ENCODE data around the gene GPATCH4. TPM values are rescaled to one million over a fixed set of nuclear protein-coding genes. Genes with fewer than 3 reads are reported as not detected.

GPATCH4 gene
- total and polyA plus RNA-seq, 10 of the 15 experiments (the other 5 are each of a cell fraction or from before 2014, with no cell fraction given) = 35.5 to 111 (median 73.9) TPM

DNA sequence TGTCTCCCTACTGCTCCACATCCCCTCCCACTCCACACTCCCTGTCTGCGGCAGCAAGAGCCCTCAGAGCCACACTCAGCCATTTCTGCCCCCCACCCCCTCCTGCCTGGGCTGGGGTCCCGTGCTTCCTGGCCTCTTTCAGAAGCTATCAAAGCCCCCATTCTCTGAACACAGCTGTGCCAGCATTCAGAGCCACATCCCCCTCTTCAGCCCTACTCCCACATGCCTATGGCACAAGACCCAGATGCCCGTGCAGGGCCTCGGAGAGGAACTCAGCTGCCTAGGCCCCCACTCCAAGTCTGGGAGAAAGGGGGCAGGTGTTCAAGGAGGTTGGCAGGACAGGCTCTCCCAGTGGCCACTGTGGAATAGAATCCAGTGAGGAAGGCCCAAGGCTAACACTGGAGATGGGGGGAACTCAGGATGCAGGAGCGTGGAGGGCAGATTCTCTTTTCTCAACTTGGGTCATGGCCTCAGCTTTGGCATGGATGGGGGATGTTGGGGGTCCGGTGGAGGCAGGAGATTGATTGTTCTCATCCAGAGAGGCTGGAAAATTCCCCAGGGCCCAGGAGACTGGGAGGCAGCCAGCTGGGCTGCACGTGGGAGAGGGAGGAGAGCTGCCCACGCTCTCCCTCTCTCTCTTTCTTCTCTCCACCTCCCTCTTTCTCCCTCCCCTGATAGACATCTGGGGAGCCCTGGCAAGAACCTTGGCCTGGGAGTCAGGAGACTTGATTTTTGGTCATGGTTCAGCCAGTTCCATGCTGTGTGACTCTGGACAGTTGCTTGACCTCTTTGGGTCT is 37.1 kb upstream of the GPATCH4 start:
- H3K9me3 ChIP-seq (replicated peaks; ENCODE audit: control insufficient read depth, insufficient read depth, low read length) = no peaks in the 10 kb centered on the region
- FAIRE-seq (no peak), ATAC-seq (no peak), DNase-seq (ENCODE audit: low read depth, low spot score) (no peak)
- CTCF ChIA-PET = interaction anchor here (0.6 to 1.2 kb wide), 3 partner anchors 11 to 46 kb away, joined by 3 to 4 read pairs (median 3); partner anchors contain the start of gene NAXE
- peaks cover under 1 to 2% of the 10 kb centered on the region in 2 experiments for H3K27me3 ChIP-seq (replicated peaks in 1 of 2; ENCODE audit: control insufficient read depth in 2 of 2, insufficient read depth in 2 of 2, low read length in 1 of 2)
- in situ Hi-C loops (cut with MboI) (no loop called here), intact Hi-C loops (cut with micrococcal nuclease; ENCODE audit: unreplicated experiment) (no loop called here)
- WGBS (ENCODE audit: insufficient coverage, insufficient replicate concordance, low lambda C conversion rate, missing lambda C conversion rate) = 34% methylated on average over 7 of the region's 8 CpGs
- H3K4me2 ChIP-seq (ENCODE audit: control insufficient read depth, insufficient read depth) = no peak overlapping the region
- RAD21 ChIA-PET (ENCODE audit: unreplicated experiment) = no interaction called here
- H3K27ac ChIP-seq (ENCODE audit: control insufficient read depth, insufficient read depth) = no peak overlapping the region
- H4K20me1 ChIP-seq (ENCODE audit: control insufficient read depth, insufficient read depth) = no peaks in the 10 kb centered on the region
- H2AFZ ChIP-seq (ENCODE audit: control insufficient read depth, low read depth, low read length) = no peak overlapping the region
- BruUV-seq (replicated peaks) = no TSS peak
- TF ChIP-seq, protein P1, sequence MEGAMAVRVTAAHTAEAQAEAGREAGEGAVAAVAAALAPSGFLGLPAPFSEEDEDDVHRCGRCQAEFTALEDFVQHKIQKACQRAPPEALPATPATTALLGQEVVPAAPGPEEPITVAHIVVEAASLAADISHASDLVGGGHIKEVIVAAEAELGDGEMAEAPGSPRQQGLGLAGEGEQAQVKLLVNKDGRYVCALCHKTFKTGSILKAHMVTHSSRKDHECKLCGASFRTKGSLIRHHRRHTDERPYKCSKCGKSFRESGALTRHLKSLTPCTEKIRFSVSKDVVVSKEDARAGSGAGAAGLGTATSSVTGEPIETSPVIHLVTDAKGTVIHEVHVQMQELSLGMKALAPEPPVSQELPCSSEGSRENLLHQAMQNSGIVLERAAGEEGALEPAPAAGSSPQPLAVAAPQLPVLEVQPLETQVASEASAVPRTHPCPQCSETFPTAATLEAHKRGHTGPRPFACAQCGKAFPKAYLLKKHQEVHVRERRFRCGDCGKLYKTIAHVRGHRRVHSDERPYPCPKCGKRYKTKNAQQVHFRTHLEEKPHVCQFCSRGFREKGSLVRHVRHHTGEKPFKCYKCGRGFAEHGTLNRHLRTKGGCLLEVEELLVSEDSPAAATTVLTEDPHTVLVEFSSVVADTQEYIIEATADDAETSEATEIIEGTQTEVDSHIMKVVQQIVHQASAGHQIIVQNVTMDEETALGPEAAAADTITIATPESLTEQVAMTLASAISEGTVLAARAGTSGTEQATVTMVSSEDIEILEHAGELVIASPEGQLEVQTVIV (IDR thresholded peaks at IDR 0.05; ENCODE audit: borderline replicate concordance, partially characterized antibody) = no peak
- no peak for TF ChIP-seq NKRF (conservative IDR thresholded peaks at IDR 0.05)
- SMC1A ChIA-PET (ENCODE audit: uncharacterized antibody, unreplicated experiment) = interaction anchor here (0.9 kb wide), 1 partner anchor 11 kb away, joined by 4 read pairs; no protein-coding TSS in a partner anchor
- no peaks in the 10 kb centered on the region for H3K79me2 ChIP-seq (ENCODE audit: control insufficient read depth, insufficient read depth, low read length)
- no peaks in the 10 kb centered on the region for H3K36me3 ChIP-seq (ENCODE audit: control insufficient read depth in 2 of 2, insufficient read depth in 2 of 2, low read length in 1 of 2)
- H3K9ac ChIP-seq (ENCODE audit: control insufficient read depth, insufficient read depth, low read length) = no peak overlapping the region
- POLR2A ChIA-PET = no interaction called here
- H3K4me1 ChIP-seq (ENCODE audit: control insufficient read depth, insufficient read depth, low read length) = 0 out of 2 replicates have a peak, but pooled peaks cover under 1% of the 10 kb centered on the region
- H3K4me3 ChIP-seq = no peak overlapping the region
